ENCODE results near the gene KLHDC9. TPM values are rescaled to one million over a fixed set of nuclear protein-coding genes. Genes with fewer than 3 reads are reported as not detected.
A peak's percentile ranks its signal among the peaks of the same experiment; 100 is the strongest.

The KLHDC9 gene
- polyA plus RNA-seq, 1 donor (not counting 4 experiments of a cell fraction or from before 2014, with no cell fraction given), result 0.54 TPM

DNA sequence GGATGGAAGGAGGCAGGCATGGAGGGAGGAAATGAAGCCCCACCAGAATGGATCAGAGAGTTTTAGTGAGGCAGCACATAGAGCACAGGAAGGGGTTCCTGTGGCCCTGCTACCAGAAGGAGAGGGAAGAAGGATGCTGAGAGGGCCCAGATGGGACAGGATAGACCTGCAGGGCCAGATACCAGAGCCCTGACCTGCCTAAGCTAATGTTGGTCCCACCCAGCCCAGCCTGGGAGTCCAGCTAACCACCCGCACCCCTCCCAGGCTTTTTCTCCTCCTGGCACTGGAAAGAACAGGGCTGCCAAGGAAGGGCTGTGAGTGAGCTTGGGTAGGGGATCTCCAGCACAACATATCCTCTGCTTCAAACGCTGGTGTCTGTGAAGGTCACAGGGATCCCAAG lies 15.7 kb upstream of the KLHDC9 start:
- no peaks in the 10 kb centered on the region for H3K79me2 ChIP-seq (ENCODE audit: control insufficient read depth, insufficient read depth, low read length)
- TF ChIP-seq, protein P1, sequence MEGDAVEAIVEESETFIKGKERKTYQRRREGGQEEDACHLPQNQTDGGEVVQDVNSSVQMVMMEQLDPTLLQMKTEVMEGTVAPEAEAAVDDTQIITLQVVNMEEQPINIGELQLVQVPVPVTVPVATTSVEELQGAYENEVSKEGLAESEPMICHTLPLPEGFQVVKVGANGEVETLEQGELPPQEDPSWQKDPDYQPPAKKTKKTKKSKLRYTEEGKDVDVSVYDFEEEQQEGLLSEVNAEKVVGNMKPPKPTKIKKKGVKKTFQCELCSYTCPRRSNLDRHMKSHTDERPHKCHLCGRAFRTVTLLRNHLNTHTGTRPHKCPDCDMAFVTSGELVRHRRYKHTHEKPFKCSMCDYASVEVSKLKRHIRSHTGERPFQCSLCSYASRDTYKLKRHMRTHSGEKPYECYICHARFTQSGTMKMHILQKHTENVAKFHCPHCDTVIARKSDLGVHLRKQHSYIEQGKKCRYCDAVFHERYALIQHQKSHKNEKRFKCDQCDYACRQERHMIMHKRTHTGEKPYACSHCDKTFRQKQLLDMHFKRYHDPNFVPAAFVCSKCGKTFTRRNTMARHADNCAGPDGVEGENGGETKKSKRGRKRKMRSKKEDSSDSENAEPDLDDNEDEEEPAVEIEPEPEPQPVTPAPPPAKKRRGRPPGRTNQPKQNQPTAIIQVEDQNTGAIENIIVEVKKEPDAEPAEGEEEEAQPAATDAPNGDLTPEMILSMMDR (optimal IDR thresholded peaks at IDR 0.05 in 1 of 3, IDR thresholded peaks at IDR 0.05 in 1 of 3, conservative IDR thresholded peaks at IDR 0.05 in 1 of 3; ENCODE audit: extremely low read depth in 1 of 3, insufficient read depth in 2 of 3, low read length in 3 of 3), result no peak
- TF ChIP-seq EZH2 (IDR thresholded peaks at IDR 0.05; ENCODE audit: low read length), result no peak
- FAIRE-seq (no peak), DNase-seq (ENCODE audit: low read depth, low spot score) (no peak)
- H3K9me3 ChIP-seq (ENCODE audit: control insufficient read depth, low read depth, low read length), result no peaks in the 10 kb centered on the region
- H4K20me1 ChIP-seq (ENCODE audit: control insufficient read depth, extremely low read depth, insufficient read depth, low read length), result no peaks in the 10 kb centered on the region
- no peaks in the 10 kb centered on the region for H3K9me1 ChIP-seq (ENCODE audit: control insufficient read depth, extremely low read depth, insufficient read depth, low read length)
- no peaks in the 10 kb centered on the region for H3K27me3 ChIP-seq (ENCODE audit: control insufficient read depth, extremely low read depth, insufficient read depth, low read length)
- no peak overlapping the region for H3K4me3 ChIP-seq (ENCODE audit: control insufficient read depth in 2 of 3, extremely low read depth in 1 of 3, insufficient read depth in 2 of 3, low read depth in 1 of 3, low read length in 3 of 3)
- peak overlapping the region; percentile 92 for H3K27ac ChIP-seq (ENCODE audit: control insufficient read depth, insufficient read depth, low read length)
- no peak overlapping the region for H3K9ac ChIP-seq (ENCODE audit: control insufficient read depth, extremely low read depth, insufficient read depth, low read length)
- H3K36me3 ChIP-seq (ENCODE audit: control insufficient read depth in 2 of 2, extremely low read depth in 1 of 2, insufficient read depth in 2 of 2, low read length in 2 of 2), result no peaks in the 10 kb centered on the region
- dilution Hi-C loops (cut with MboI; ENCODE audit: extremely low pct_ligation_motif_present, low sequenced_read_pairs), result no loop called here
- H2AFZ ChIP-seq (ENCODE audit: control insufficient read depth, low read length), result no peak overlapping the region
- peaks cover 55% of the 10 kb centered on the region for H3K4me1 ChIP-seq (ENCODE audit: control insufficient read depth, extremely low read depth, insufficient read depth, low read length)
- peak overlapping the region; percentile 67 for H3K4me2 ChIP-seq (ENCODE audit: control insufficient read depth, extremely low read depth, insufficient read depth, low read depth, low read length)

- Histone ChIP-seq H3K27me3 (ENCODE audit: control insufficient read depth, extremely low read depth, insufficient read depth, low read length) (no peaks in the 10 kb centered on the region), H3K4me1 (ENCODE audit: control insufficient read depth, extremely low read depth, insufficient read depth, low read length) (peaks cover 55% of the 10 kb centered on the region), H2AFZ (ENCODE audit: control insufficient read depth, low read length) (peak overlapping the region; percentile 56), H3K79me2 (ENCODE audit: control insufficient read depth, insufficient read depth, low read length) (no peaks in the 10 kb centered on the region), H4K20me1 (ENCODE audit: control insufficient read depth, extremely low read depth, insufficient read depth, low read length) (no peaks in the 10 kb centered on the region), H3K9ac (ENCODE audit: control insufficient read depth, extremely low read depth, insufficient read depth, low read length) (peak overlapping the region; percentile 73), H3K9me1 (ENCODE audit: control insufficient read depth, extremely low read depth, insufficient read depth, low read length) (no peaks in the 10 kb centered on the region), H3K36me3 (ENCODE audit: control insufficient read depth in 2 of 2, extremely low read depth in 1 of 2, insufficient read depth in 2 of 2, low read length in 2 of 2) (no peaks in the 10 kb centered on the region), H3K4me3 (ENCODE audit: control insufficient read depth in 2 of 3, extremely low read depth in 1 of 3, insufficient read depth in 2 of 3, low read depth in 1 of 3, low read length in 3 of 3) (peak overlapping the region in 1 of 3 experiments; percentile 0), H3K27ac (ENCODE audit: control insufficient read depth, insufficient read depth, low read length) (peak overlapping the region; percentile 92), H3K9me3 (ENCODE audit: control insufficient read depth, low read depth, low read length) (no peaks in the 10 kb centered on the region), H3K4me2 (ENCODE audit: control insufficient read depth, extremely low read depth, insufficient read depth, low read depth, low read length) (peak overlapping the region; percentile 67)
- dilution Hi-C loops (cut with MboI; ENCODE audit: extremely low pct_ligation_motif_present, low sequenced_read_pairs), result no loop called here
- DNase-seq (ENCODE audit: low read depth, low spot score) (peak; percentile 83), FAIRE-seq (peak; percentile 92)
- no peak for TF ChIP-seq EZH2 (IDR thresholded peaks at IDR 0.05; ENCODE audit: low read length)
- TF ChIP-seq, protein P1 (optimal IDR thresholded peaks at IDR 0.05 in 1 of 3, IDR thresholded peaks at IDR 0.05 in 1 of 3, conservative IDR thresholded peaks at IDR 0.05 in 1 of 3; ENCODE audit: extremely low read depth in 1 of 3, insufficient read depth in 2 of 3, low read length in 3 of 3), result no peak
Measured at GRCh38 chr1:161082996-161083747, 15.0 kb upstream of the KLHDC9 start.
